ENCODE results near the gene CD9.

The CD9 gene

GRCh38 chr12:6216581-6216980 is 16.4 kb downstream of the CD9 start:
- no peak for DNase-seq (ENCODE audit: extremely low read depth in 1 of 2, low read depth in 1 of 2)

- DNase-seq (ENCODE audit: extremely low read depth in 1 of 2, low read depth in 1 of 2), result no peak
These were observed 18.2 kb downstream of the CD9 start for GRCh38 chr12:6218347-6218925.

GRCh38 chr12:6219980-6220379 is 19.8 kb downstream of the CD9 start:
- no peak for DNase-seq (ENCODE audit: extremely low read depth in 1 of 2, low read depth in 1 of 2)

GRCh38 chr12:6221146-6221545 is 20.9 kb downstream of the CD9 start:
- no peak for DNase-seq (ENCODE audit: extremely low read depth in 1 of 2, low read depth in 1 of 2)

GRCh38 chr12:6222078-6222654 is 22.0 kb downstream of the CD9 start:
- no peak for DNase-seq (ENCODE audit: extremely low read depth in 1 of 2, low read depth in 1 of 2)

GRCh38 chr12:6223545-6223944 is 23.3 kb downstream of the CD9 start:
- no peak for DNase-seq (ENCODE audit: extremely low read depth in 1 of 2, low read depth in 1 of 2)

GRCh38 chr12:6224550-6224949 is 24.4 kb downstream of the CD9 start:
- DNase-seq (ENCODE audit: extremely low read depth in 1 of 2, low read depth in 1 of 2), result no peak

GRCh38 chr12:6225630-6226001 is 25.4 kb downstream of the CD9 start:
- no peak for DNase-seq (ENCODE audit: extremely low read depth in 1 of 2, low read depth in 1 of 2)

GRCh38 chr12:6226002-6226678 is 25.9 kb downstream of the CD9 start:
- DNase-seq (ENCODE audit: extremely low read depth in 1 of 2, low read depth in 1 of 2), result no peak

- no peak for DNase-seq (ENCODE audit: extremely low read depth in 1 of 2, low read depth in 1 of 2)
These were observed 26.5 kb downstream of the CD9 start for GRCh38 chr12:6226679-6227051.

- no peak for DNase-seq (ENCODE audit: extremely low read depth in 1 of 2, low read depth in 1 of 2)
These were observed 28.5 kb downstream of the CD9 start for GRCh38 chr12:6228535-6229223.

GRCh38 chr12:6229224-6230218 is 29.3 kb downstream of the CD9 start:
- no peak for DNase-seq (ENCODE audit: extremely low read depth in 1 of 2, low read depth in 1 of 2)

- DNase-seq (ENCODE audit: extremely low read depth in 1 of 2, low read depth in 1 of 2), result peak; percentile 34 to 66
These were observed 30.3 kb downstream of the CD9 start for GRCh38 chr12:6230321-6231110.

- DNase-seq (ENCODE audit: extremely low read depth in 1 of 2, low read depth in 1 of 2), result no peak
These were observed 31.4 kb downstream of the CD9 start for GRCh38 chr12:6231359-6232268.

GRCh38 chr12:6233121-6233971 is 33.1 kb downstream of the CD9 start:
- DNase-seq (ENCODE audit: extremely low read depth in 1 of 2, low read depth in 1 of 2), result no peak

- no peak for DNase-seq (ENCODE audit: extremely low read depth in 1 of 2, low read depth in 1 of 2)
These were observed 34.0 kb downstream of the CD9 start for GRCh38 chr12:6234214-6234613.

GRCh38 chr12:6234906-6235305 is 34.7 kb downstream of the CD9 start:
- no peak for DNase-seq (ENCODE audit: extremely low read depth in 1 of 2, low read depth in 1 of 2)

- DNase-seq (ENCODE audit: extremely low read depth in 1 of 2, low read depth in 1 of 2), result no peak
These were observed 35.3 kb downstream of the CD9 start for GRCh38 chr12:6235499-6235898.
